SK-N-MC (cell line): ENCODE measurements around the gene LHFPL2.

Experiments used
- EZH2 ChIP-seq: fragments of 200-600 bp; sonication (generic); IDR thresholded peaks from one replicate; pipeline ENCODE4 v1.6.1; 2017; ENCODE audit warnings: antibody characterized with exemption
- POLR2AphosphoS5 ChIP-seq: IDR thresholded peaks from 2 replicates; pipeline ENCODE4 v1.6.1; 2012; ENCODE audit warnings: mild to moderate bottlenecking, low read depth, low read length, borderline replicate concordance

- TF ChIP-seq EZH2 (no peak), POLR2AphosphoS5 (no peak)
Observed at GRCh38 chr5:78492650-78493049, 155.9 kb downstream of the LHFPL2 start.
